ENCODE measurements around the gene RBBP6. TPM values are rescaled to one million over a fixed set of nuclear protein-coding genes. Genes with fewer than 3 reads are reported as not detected.
"Not testable (repeated sequence)": the region's sequence is repeated elsewhere in the genome, so short reads cannot be mapped to it uniquely, and the experiment has no call there.

The RBBP6 gene
- total RNA-seq, 1 donor: 31.5 TPM

- Histone ChIP-seq H3K4me3 (ENCODE audit: insufficient read depth, low read length) (no peak overlapping the region), H2AFZ (ENCODE audit: low read length) (no peak overlapping the region), H3K9me3 (ENCODE audit: low read depth, low read length) (no peaks in the 10 kb centered on the region), H4K20me1 (ENCODE audit: insufficient read depth, low read length) (no peaks in the 10 kb centered on the region), H3K4me2 (ENCODE audit: insufficient read depth, low read length) (no peak overlapping the region), H3K79me2 (ENCODE audit: insufficient read depth, low read length) (no peaks in the 10 kb centered on the region), H3K27me3 (ENCODE audit: insufficient read depth, low read length) (peaks cover 12% of the 10 kb centered on the region), H3K36me3 (ENCODE audit: insufficient read depth, low read length) (no peaks in the 10 kb centered on the region), H3K4me1 (ENCODE audit: insufficient read depth, low read length) (peaks cover 8% of the 10 kb centered on the region), H3K27ac (ENCODE audit: low read depth, low read length) (no peak overlapping the region)
- DNase-seq (ENCODE audit: insufficient read length, low spot score, missing footprints): peak; percentile 48
- no peak for TF ChIP-seq CTCF (IDR thresholded peaks at IDR 0.05; ENCODE audit: extremely low read depth, low read depth, low read length)
These were observed 71.9 kb downstream of the RBBP6 start for GRCh38 chr16:24611310-24611709.

- no peaks in the 10 kb centered on the region for H3K79me2 ChIP-seq (ENCODE audit: insufficient read depth, low read length)
- H3K27me3 ChIP-seq (ENCODE audit: insufficient read depth, low read length): peaks cover 12% of the 10 kb centered on the region
- no peak for DNase-seq (ENCODE audit: insufficient read length, low spot score, missing footprints)
- H3K4me1 ChIP-seq (ENCODE audit: insufficient read depth, low read length): peaks cover 8% of the 10 kb centered on the region
- H3K36me3 ChIP-seq (ENCODE audit: insufficient read depth, low read length): no peaks in the 10 kb centered on the region
- no peak overlapping the region for H2AFZ ChIP-seq (ENCODE audit: low read length)
- H3K27ac ChIP-seq (ENCODE audit: low read depth, low read length): no peak overlapping the region
- H3K4me3 ChIP-seq (ENCODE audit: insufficient read depth, low read length): no peak overlapping the region
- no peaks in the 10 kb centered on the region for H3K9me3 ChIP-seq (ENCODE audit: low read depth, low read length)
- no peak for TF ChIP-seq CTCF (IDR thresholded peaks at IDR 0.05; ENCODE audit: extremely low read depth, low read depth, low read length)
- H4K20me1 ChIP-seq (ENCODE audit: insufficient read depth, low read length): no peaks in the 10 kb centered on the region
- H3K4me2 ChIP-seq (ENCODE audit: insufficient read depth, low read length): no peak overlapping the region
These were observed 73.3 kb downstream of the RBBP6 start for GRCh38 chr16:24612656-24613055.

GRCh38 chr16:24613267-24613666 is 73.9 kb downstream of the RBBP6 start:
- not testable (repeated sequence) for H3K27ac ChIP-seq (ENCODE audit: low read depth, low read length); H3K9me3 ChIP-seq (ENCODE audit: low read depth, low read length); H3K36me3 ChIP-seq (ENCODE audit: insufficient read depth, low read length); H2AFZ ChIP-seq (ENCODE audit: low read length); H3K4me1 ChIP-seq (ENCODE audit: insufficient read depth, low read length); H3K4me2 ChIP-seq (ENCODE audit: insufficient read depth, low read length); H4K20me1 ChIP-seq (ENCODE audit: insufficient read depth, low read length); DNase-seq (ENCODE audit: insufficient read length, low spot score, missing footprints); H3K79me2 ChIP-seq (ENCODE audit: insufficient read depth, low read length); H3K4me3 ChIP-seq (ENCODE audit: insufficient read depth, low read length)
- H3K27me3 ChIP-seq (ENCODE audit: insufficient read depth, low read length): peaks cover 12% of the 10 kb centered on the region

GRCh38 chr16:24617502-24617901 is 78.1 kb downstream of the RBBP6 start:
- TF ChIP-seq CTCF (IDR thresholded peaks at IDR 0.05; ENCODE audit: extremely low read depth, low read depth, low read length): no peak
- no peaks in the 10 kb centered on the region for H3K27me3 ChIP-seq (ENCODE audit: insufficient read depth, low read length)

More at GRCh38 chr16:24617502-24617901, 78.1 kb downstream of the RBBP6 start:
- Histone ChIP-seq H3K27ac (ENCODE audit: low read depth, low read length) (no peak overlapping the region), H3K79me2 (ENCODE audit: insufficient read depth, low read length) (no peaks in the 10 kb centered on the region), H3K4me3 (ENCODE audit: insufficient read depth, low read length) (no peak overlapping the region), H3K4me2 (ENCODE audit: insufficient read depth, low read length) (no peak overlapping the region), H3K9me3 (ENCODE audit: low read depth, low read length) (no peaks in the 10 kb centered on the region), H3K36me3 (ENCODE audit: insufficient read depth, low read length) (no peaks in the 10 kb centered on the region), H3K4me1 (ENCODE audit: insufficient read depth, low read length) (no peaks in the 10 kb centered on the region), H4K20me1 (ENCODE audit: insufficient read depth, low read length) (no peaks in the 10 kb centered on the region), H2AFZ (ENCODE audit: low read length) (no peak overlapping the region)
- no peak for DNase-seq (ENCODE audit: insufficient read length, low spot score, missing footprints)

Other genes with a start within 250 kb of the RBBP6 start
- gene TNRC6A, start 190.1 kb downstream of the RBBP6 start, total RNA-seq: 38.0 and 40.7 TPM in 2 replicates

Data from osteoblast (primary cell).